Panc1 (cell line): Measurements from ENCODE around the gene EIF2B1.

Source experiments
- POLR2AphosphoS5 ChIP-seq: IDR thresholded peaks from 2 replicates; pipeline ENCODE4 v1.6.1; 2012; ENCODE audit warnings: mild to moderate bottlenecking, low read depth, low read length, moderate library complexity
- SIN3A ChIP-seq: IDR thresholded peaks from 2 replicates; pipeline ENCODE4 v1.6.1; 2012; ENCODE audit warnings: low read depth, mild to moderate bottlenecking, low read length, moderate library complexity, borderline replicate concordance; ENCODE audit not compliant: insufficient read depth
- TCF7L2 ChIP-seq: IDR thresholded peaks from 2 replicates; pipeline ENCODE4 v1.6.1; 2011; ENCODE audit warnings: mild to moderate bottlenecking, low read depth, low read length, inconsistent platforms
- TF ChIP-seq, protein P1 (sequence below): fragments of 450-650 bp; IDR thresholded peaks from 2 replicates; pipeline ENCODE4 v1.5.1; 2017; ENCODE audit warnings: mild to moderate bottlenecking
- TF ChIP-seq, protein P2 (sequence below), 2 experiments: IDR thresholded peaks; 2 replicates each; pipeline ENCODE4 v1.6.1; 2011 to 2012; ENCODE audit warnings: low read depth in 2 of 2, control low read depth in 1 of 2, low read length in 1 of 2, mild to moderate bottlenecking in 1 of 2, moderate library complexity in 1 of 2; ENCODE audit not compliant: insufficient read depth in 1 of 2

DNA sequence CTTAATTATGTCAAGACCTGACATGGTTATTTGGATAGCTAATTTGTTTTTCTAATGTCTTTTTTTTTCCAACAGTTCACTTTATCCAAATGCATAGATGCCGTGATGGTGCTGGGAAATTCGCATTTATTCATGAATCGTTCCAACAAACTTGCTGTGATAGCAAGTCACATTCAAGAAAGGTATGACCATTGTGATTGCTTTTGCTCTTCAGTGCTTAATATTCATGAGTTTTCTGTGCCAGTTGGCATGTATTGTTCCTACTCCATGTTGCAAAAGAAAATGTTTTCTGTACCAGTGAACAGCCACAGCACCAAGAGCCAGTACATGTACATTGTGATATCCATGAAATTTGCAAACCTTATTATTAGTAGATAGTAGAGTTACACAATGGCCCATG lies 11.9 kb upstream of the EIF2B1 start:
- no peak for TF ChIP-seq POLR2AphosphoS5
- TF ChIP-seq, protein P1, sequence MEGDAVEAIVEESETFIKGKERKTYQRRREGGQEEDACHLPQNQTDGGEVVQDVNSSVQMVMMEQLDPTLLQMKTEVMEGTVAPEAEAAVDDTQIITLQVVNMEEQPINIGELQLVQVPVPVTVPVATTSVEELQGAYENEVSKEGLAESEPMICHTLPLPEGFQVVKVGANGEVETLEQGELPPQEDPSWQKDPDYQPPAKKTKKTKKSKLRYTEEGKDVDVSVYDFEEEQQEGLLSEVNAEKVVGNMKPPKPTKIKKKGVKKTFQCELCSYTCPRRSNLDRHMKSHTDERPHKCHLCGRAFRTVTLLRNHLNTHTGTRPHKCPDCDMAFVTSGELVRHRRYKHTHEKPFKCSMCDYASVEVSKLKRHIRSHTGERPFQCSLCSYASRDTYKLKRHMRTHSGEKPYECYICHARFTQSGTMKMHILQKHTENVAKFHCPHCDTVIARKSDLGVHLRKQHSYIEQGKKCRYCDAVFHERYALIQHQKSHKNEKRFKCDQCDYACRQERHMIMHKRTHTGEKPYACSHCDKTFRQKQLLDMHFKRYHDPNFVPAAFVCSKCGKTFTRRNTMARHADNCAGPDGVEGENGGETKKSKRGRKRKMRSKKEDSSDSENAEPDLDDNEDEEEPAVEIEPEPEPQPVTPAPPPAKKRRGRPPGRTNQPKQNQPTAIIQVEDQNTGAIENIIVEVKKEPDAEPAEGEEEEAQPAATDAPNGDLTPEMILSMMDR, result no peak
- no peak for TF ChIP-seq TCF7L2
- no peak for TF ChIP-seq SIN3A
- TF ChIP-seq, protein P2, sequence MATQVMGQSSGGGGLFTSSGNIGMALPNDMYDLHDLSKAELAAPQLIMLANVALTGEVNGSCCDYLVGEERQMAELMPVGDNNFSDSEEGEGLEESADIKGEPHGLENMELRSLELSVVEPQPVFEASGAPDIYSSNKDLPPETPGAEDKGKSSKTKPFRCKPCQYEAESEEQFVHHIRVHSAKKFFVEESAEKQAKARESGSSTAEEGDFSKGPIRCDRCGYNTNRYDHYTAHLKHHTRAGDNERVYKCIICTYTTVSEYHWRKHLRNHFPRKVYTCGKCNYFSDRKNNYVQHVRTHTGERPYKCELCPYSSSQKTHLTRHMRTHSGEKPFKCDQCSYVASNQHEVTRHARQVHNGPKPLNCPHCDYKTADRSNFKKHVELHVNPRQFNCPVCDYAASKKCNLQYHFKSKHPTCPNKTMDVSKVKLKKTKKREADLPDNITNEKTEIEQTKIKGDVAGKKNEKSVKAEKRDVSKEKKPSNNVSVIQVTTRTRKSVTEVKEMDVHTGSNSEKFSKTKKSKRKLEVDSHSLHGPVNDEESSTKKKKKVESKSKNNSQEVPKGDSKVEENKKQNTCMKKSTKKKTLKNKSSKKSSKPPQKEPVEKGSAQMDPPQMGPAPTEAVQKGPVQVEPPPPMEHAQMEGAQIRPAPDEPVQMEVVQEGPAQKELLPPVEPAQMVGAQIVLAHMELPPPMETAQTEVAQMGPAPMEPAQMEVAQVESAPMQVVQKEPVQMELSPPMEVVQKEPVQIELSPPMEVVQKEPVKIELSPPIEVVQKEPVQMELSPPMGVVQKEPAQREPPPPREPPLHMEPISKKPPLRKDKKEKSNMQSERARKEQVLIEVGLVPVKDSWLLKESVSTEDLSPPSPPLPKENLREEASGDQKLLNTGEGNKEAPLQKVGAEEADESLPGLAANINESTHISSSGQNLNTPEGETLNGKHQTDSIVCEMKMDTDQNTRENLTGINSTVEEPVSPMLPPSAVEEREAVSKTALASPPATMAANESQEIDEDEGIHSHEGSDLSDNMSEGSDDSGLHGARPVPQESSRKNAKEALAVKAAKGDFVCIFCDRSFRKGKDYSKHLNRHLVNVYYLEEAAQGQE (IDR thresholded peaks at IDR 0.05; ENCODE audit: insufficient read depth in 1 of 2, low read depth in 2 of 2, low read length in 1 of 2), result no peak
